Progenitor cell of endocrine pancreas (in vitro differentiated cells): ENCODE data around the gene SPNS2. TPM values are rescaled to one million over a fixed set of nuclear protein-coding genes. Genes with fewer than 3 reads are reported as not detected.
"Not testable (repeated sequence)": the region's sequence is repeated elsewhere in the genome, so short reads cannot be mapped to it uniquely, and the experiment has no call there.

Source experiments
- DNase-seq: peaks from one replicate; pipeline ENCODE4 v3.0.0; 2021; ENCODE audit warnings: low spot score; ENCODE audit not compliant: unreplicated experiment
- H3K27ac Mint-ChIP-seq: 2 replicates; pipeline ENCODE4 v1.8.0; 2021; ENCODE audit warnings: mild to moderate bottlenecking, moderate library complexity, mixed read lengths
- H3K27me3 Mint-ChIP-seq: 2 replicates; pipeline ENCODE4 v1.8.0; 2021; ENCODE audit warnings: mixed read lengths
- H3K36me3 Mint-ChIP-seq: 2 replicates; pipeline ENCODE4 v1.8.0; 2022; ENCODE audit warnings: mixed read lengths; ENCODE audit not compliant: insufficient read depth
- H3K4me1 Mint-ChIP-seq: 2 replicates; pipeline ENCODE4 v1.8.0; 2021; ENCODE audit warnings: low read depth, mixed read lengths
- H3K4me3 Mint-ChIP-seq: 2 replicates; pipeline ENCODE4 v1.8.0; 2021; ENCODE audit warnings: low read depth, mild to moderate bottlenecking, moderate library complexity, mixed read lengths
- H3K9me3 Mint-ChIP-seq: 2 replicates; pipeline ENCODE4 v1.8.0; 2021; ENCODE audit warnings: low read depth, mixed read lengths
- CTCF ChIP-seq: fragments of 200-600 bp; sonication (generic); IDR thresholded peaks from one replicate; pipeline ENCODE4 v1.5.0; 2021; ENCODE audit warnings: antibody characterized with exemption, mild to moderate bottlenecking; ENCODE audit not compliant: unreplicated experiment
- total RNA-seq: library from RNA; stranded (reverse); gene quantifications from 2 replicates; pipeline ENCODE4 v1.2.1, GENCODE V29; 2021

The SPNS2 gene
- total RNA-seq, 1 donor from 2014 or later, result 0.60 TPM

GRCh38 chr17:4576729-4577322 lies 78.1 kb downstream of the SPNS2 start:
- TF ChIP-seq CTCF, result no peak
- Mint-ChIP-seq H3K9me3 (no peaks in the 10 kb centered on the region), H3K27ac (peak overlapping the region; percentile 77), H3K4me3 (no peak overlapping the region), H3K4me1 (peaks cover 16% of the 10 kb centered on the region), H3K27me3 (peaks cover 7% of the 10 kb centered on the region), H3K36me3 (no peaks in the 10 kb centered on the region)
- DNase-seq, result peak; percentile 55

GRCh38 chr17:4577386-4577993 lies 78.8 kb downstream of the SPNS2 start:
- Mint-ChIP-seq H3K9me3 (no peaks in the 10 kb centered on the region), H3K27ac (peak overlapping the region; percentile 45)
- TF ChIP-seq CTCF, result no peak

GRCh38 chr17:4578349-4578748 lies 79.7 kb downstream of the SPNS2 start:
- Mint-ChIP-seq H3K4me1 (peaks cover 19% of the 10 kb centered on the region), H3K27me3 (peaks cover 18% of the 10 kb centered on the region)
- not testable (repeated sequence) for H3K27ac Mint-ChIP-seq, DNase-seq, H3K9me3 Mint-ChIP-seq, H3K36me3 Mint-ChIP-seq, H3K4me3 Mint-ChIP-seq

More at GRCh38 chr17:4577386-4577993, 78.8 kb downstream of the SPNS2 start:
- peaks cover 16% of the 10 kb centered on the region for H3K4me1 Mint-ChIP-seq
- peaks cover 9% of the 10 kb centered on the region for H3K27me3 Mint-ChIP-seq
- no peak for DNase-seq
- H3K4me3 Mint-ChIP-seq, result no peak overlapping the region
- no peaks in the 10 kb centered on the region for H3K36me3 Mint-ChIP-seq

GRCh38 chr17:4579678-4580077 lies 81.0 kb downstream of the SPNS2 start:
- H3K36me3 Mint-ChIP-seq, result no peaks in the 10 kb centered on the region
- no peak for DNase-seq
- H3K9me3 Mint-ChIP-seq, result no peaks in the 10 kb centered on the region
- no peak for TF ChIP-seq CTCF
- H3K27ac Mint-ChIP-seq, result no peak overlapping the region
- H3K4me3 Mint-ChIP-seq, result no peak overlapping the region
- H3K4me1 Mint-ChIP-seq, result peaks cover 24% of the 10 kb centered on the region
- H3K27me3 Mint-ChIP-seq, result peaks cover 24% of the 10 kb centered on the region

- Mint-ChIP-seq H3K36me3 (no peaks in the 10 kb centered on the region), H3K4me3 (no peak overlapping the region)
- no peak for DNase-seq
Measured at GRCh38 chr17:4580291-4580690, 81.6 kb downstream of the SPNS2 start.

More at GRCh38 chr17:4580291-4580690, 81.6 kb downstream of the SPNS2 start:
- no peak for TF ChIP-seq CTCF
- Mint-ChIP-seq H3K9me3 (no peaks in the 10 kb centered on the region), H3K27ac (no peak overlapping the region), H3K27me3 (peaks cover 27% of the 10 kb centered on the region), H3K4me1 (peaks cover 25% of the 10 kb centered on the region)
